Calu3 (cell line): ENCODE results near the gene ARID4A. TPM values are rescaled to one million over a fixed set of nuclear protein-coding genes. Genes with fewer than 3 reads are reported as not detected.

ENCODE experiments used
- BruUV-seq: library from RNA; stranded (reverse); fragments of 400-500 nt; replicated peaks from 2 replicates; lab custom pipeline; 2021; lab: Mats Ljungman, UMichigan
- CTCF ChIA-PET: fragments of 300-600 bp; sonication (Branson Sonifier 250); formaldehyde crosslinking; loops from one replicate; lab custom pipeline; 2022; ENCODE audit warnings: antibody characterized with exemption; lab: Charles Lee
- DNase-seq: peaks from one replicate; pipeline ENCODE4 v3.0.0; 2022
- H3K27ac Mint-ChIP-seq: one replicate; pipeline ENCODE4 v1.8.0; 2022; ENCODE audit warnings: mixed read lengths; ENCODE audit not compliant: unreplicated experiment
- H3K27me3 Mint-ChIP-seq: one replicate; pipeline ENCODE4 v1.8.0; 2022; ENCODE audit warnings: mixed read lengths; ENCODE audit not compliant: unreplicated experiment
- H3K36me3 Mint-ChIP-seq: one replicate; pipeline ENCODE4 v1.8.0; 2022; ENCODE audit warnings: mild to moderate bottlenecking, moderate library complexity, mixed read lengths; ENCODE audit not compliant: insufficient read depth, unreplicated experiment
- H3K4me1 Mint-ChIP-seq: one replicate; pipeline ENCODE4 v1.8.0; 2022; ENCODE audit warnings: mild to moderate bottlenecking, low read depth, mixed read lengths; ENCODE audit not compliant: unreplicated experiment
- H3K4me3 Mint-ChIP-seq: one replicate; pipeline ENCODE4 v1.8.0; 2022; ENCODE audit warnings: mild to moderate bottlenecking, low read depth, moderate library complexity, mixed read lengths; ENCODE audit not compliant: unreplicated experiment
- H3K9me3 Mint-ChIP-seq: one replicate; pipeline ENCODE4 v1.8.0; 2022; ENCODE audit warnings: low read depth, mixed read lengths; ENCODE audit not compliant: unreplicated experiment
- intact Hi-C: fragments of 100-400 bp; cut with micrococcal nuclease; formaldehyde crosslinking; loops from one replicate; pipeline ENCODE4 v1.10.0; 2022; ENCODE audit not compliant: unreplicated experiment
- total RNA-seq: library from RNA; stranded (reverse); gene quantifications from 2 replicates; pipeline ENCODE4 v1.2.3, GENCODE V29; 2022
- TF ChIP-seq, protein P1 (sequence below): fragments of 200-600 bp; IDR thresholded peaks from one replicate; pipeline ENCODE4 v1.8.0; 2022; ENCODE audit warnings: antibody characterized with exemption; ENCODE audit not compliant: unreplicated experiment

The ARID4A gene
- total RNA-seq, 1 experiment from 2014 or later: 26.7 TPM

DNA sequence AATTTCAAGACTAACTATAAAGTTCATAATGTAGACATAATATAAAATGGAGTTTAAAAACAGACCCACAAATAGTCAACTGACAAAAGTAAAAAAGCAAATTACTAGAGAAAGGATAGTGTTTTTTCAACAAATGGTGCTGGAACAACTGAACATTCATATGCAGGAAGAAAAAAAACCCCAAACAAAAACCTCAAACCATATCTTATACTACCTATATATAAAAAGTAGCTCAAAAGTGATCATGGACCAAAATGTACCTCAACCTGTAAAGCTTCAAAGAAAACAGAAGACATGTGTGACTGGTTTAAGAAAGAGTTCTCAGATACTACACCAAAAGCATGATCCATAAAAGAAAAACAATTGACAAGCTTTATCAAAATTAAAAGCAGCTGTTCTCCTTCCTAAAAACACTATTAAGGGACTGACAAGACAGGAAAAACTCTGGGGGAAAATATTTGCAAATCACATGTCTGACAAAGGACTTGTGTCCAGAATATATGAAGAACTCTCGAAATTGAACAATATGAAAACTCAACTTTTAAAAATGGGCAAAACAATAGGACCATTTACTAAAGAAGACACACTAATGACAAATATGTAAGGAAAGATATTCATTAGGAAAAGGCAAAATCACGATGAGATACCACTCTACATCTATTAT is 22.7 kb upstream of the ARID4A start:
- BruUV-seq: no TSS peak
- Mint-ChIP-seq H3K27me3 (no peaks in the 10 kb centered on the region), H3K4me3 (no peak overlapping the region), H3K27ac (peak overlapping the region; percentile 67), H3K36me3 (peaks cover 73% of the 10 kb centered on the region), H3K4me1 (peaks cover 25% of the 10 kb centered on the region), H3K9me3 (no peaks in the 10 kb centered on the region)
- intact Hi-C loops: no loop called here
- no peak for DNase-seq
- CTCF ChIA-PET: interaction anchor here (0.6 to 0.7 kb wide), 3 partner anchors 22 to 512 kb away, joined by 3 read pairs; partner anchors contain the start of gene ARID4A
- TF ChIP-seq, protein P1, sequence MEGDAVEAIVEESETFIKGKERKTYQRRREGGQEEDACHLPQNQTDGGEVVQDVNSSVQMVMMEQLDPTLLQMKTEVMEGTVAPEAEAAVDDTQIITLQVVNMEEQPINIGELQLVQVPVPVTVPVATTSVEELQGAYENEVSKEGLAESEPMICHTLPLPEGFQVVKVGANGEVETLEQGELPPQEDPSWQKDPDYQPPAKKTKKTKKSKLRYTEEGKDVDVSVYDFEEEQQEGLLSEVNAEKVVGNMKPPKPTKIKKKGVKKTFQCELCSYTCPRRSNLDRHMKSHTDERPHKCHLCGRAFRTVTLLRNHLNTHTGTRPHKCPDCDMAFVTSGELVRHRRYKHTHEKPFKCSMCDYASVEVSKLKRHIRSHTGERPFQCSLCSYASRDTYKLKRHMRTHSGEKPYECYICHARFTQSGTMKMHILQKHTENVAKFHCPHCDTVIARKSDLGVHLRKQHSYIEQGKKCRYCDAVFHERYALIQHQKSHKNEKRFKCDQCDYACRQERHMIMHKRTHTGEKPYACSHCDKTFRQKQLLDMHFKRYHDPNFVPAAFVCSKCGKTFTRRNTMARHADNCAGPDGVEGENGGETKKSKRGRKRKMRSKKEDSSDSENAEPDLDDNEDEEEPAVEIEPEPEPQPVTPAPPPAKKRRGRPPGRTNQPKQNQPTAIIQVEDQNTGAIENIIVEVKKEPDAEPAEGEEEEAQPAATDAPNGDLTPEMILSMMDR: no peak

DNA sequence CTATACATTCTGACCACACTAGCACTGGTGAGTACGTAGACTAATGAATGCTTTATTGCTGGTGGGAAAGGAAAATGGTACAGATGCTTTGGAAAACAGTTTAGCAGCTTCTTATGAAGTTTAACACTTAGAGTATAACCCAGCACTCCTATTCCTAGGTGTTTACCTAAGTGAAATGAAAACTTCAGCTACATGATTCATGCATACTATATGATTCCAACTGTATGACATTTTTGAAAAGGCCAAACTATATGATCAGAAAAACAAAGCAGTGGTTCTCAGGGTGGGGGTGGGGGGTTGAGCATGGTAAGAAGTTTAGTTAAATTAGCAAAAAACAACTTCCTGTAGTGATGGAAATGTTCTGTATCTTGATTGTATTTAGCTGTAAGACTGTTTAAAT is 22.1 kb upstream of the ARID4A start:
- TF ChIP-seq, protein P1: no peak
- Mint-ChIP-seq H3K27ac (peak overlapping the region; percentile 67), H3K27me3 (no peaks in the 10 kb centered on the region), H3K4me1 (peaks cover 31% of the 10 kb centered on the region), H3K9me3 (no peaks in the 10 kb centered on the region), H3K36me3 (peaks cover 72% of the 10 kb centered on the region), H3K4me3 (no peak overlapping the region)
- BruUV-seq: no TSS peak
- CTCF ChIA-PET: interaction anchor here (0.6 to 0.7 kb wide), 3 partner anchors 21 to 513 kb away, joined by 3 read pairs; partner anchors contain the start of gene ARID4A
- DNase-seq: no peak
- intact Hi-C loops: no loop called here

DNA sequence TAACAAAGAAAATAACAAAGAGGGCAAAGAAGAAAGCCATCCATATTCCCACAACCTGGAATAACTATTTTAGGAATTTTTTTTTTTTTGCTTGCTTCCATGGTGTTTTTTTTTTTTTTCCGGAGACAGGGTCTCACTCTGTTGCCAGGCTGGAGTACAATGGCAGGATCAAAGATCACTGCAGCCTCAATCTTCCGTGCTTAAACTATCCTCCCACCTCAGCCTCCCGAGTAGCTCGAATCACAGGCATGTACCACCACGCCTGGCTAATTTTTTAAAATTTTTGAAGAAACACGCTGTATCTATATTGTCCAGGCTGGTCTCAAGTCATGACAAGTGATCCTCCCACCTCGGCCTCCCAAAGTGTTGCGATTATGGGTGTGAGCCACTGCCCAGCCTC is 20.2 kb upstream of the ARID4A start:
- H3K9me3 Mint-ChIP-seq: no peaks in the 10 kb centered on the region
- intact Hi-C loops: no loop called here
- no peak overlapping the region for H3K4me3 Mint-ChIP-seq
- peaks cover 74% of the 10 kb centered on the region for H3K36me3 Mint-ChIP-seq
- peaks cover 43% of the 10 kb centered on the region for H3K4me1 Mint-ChIP-seq
- CTCF ChIA-PET: interaction anchor here (0.7 kb wide), 1 partner anchor 825 kb away, joined by 4 read pairs; no protein-coding TSS in a partner anchor
- H3K27ac Mint-ChIP-seq: no peak overlapping the region
- DNase-seq: no peak
- TF ChIP-seq, protein P1: no peak
- no TSS peak for BruUV-seq
- no peaks in the 10 kb centered on the region for H3K27me3 Mint-ChIP-seq

DNA sequence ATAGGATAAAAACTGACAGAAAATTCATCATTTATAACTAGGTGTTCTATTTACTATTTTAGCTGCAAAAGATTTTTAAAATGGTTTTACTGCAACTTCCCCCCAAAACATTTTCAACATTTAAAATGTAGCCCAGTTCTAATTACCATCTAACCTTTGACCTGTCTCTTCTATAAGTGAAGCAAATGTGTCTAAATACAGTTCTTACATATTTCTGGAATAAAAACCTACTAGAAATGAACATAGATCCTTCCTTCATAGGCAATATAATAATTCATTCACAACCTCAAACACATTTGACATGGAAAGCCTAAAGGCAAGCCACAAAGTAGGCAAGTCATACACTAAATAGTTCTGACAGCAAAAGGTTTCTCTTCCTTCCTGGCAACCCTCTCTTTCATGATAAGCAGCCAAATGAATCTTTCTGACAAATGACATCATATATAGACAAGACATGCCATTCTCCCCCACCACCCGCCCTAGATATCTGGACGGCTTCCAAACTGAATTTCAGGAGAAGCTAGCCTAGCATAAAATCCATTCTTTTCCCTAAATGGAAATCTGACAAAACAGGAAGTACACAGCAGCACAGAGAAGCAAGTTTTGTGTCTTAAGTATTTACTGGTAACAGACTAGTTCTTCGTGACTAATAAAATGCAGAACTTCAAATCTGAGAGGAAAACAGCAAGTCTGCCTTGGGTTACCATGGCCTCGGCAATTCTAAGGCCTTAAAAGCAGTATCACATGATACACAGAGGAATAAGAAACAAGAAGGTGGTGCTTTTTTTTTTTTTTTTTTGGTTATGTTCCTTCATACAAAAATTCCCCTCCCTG is 17.2 kb upstream of the ARID4A start:
- Mint-ChIP-seq H3K4me3 (peak overlapping the region; percentile 55), H3K27me3 (no peaks in the 10 kb centered on the region), H3K27ac (peak overlapping the region; percentile 78), H3K36me3 (peaks cover 61% of the 10 kb centered on the region), H3K4me1 (peaks cover 54% of the 10 kb centered on the region), H3K9me3 (no peaks in the 10 kb centered on the region)
- intact Hi-C loops: loop anchor here (5.0 kb wide), 1 partner anchor 39 kb away; the partner anchor contains the start of gene PSMA3
- CTCF ChIA-PET: interaction anchor here (1.1 to 2.1 kb wide), 2 partner anchors 17 to 37 kb away, joined by 4 to 10 read pairs; partner anchors contain the start of genes ARID4A and PSMA3
- peak; percentile 66 for DNase-seq
- TF ChIP-seq, protein P1: no peak
- no TSS peak for BruUV-seq
